RWPE2 (cell line): Measurements from ENCODE around the gene KAZN.

Experiments
- ATAC-seq: fragments of 200-7000 bp; cut with Tn5 transposase; 3 replicates; pipeline ENCODE4 v1.9.1; 2021; ENCODE audit warnings: low read depth
- DNase-seq: peaks from one replicate; pipeline ENCODE4 v3.0.0-alpha.2; 2020; ENCODE audit warnings: low spot score
- H3K27ac ChIP-seq: fragments of 450-650 bp; 2 replicates; pipeline ENCODE4 v1.5.1; 2017; ENCODE audit warnings: mild to moderate bottlenecking; ENCODE audit not compliant: poor library complexity, severe bottlenecking
- H3K27me3 ChIP-seq: fragments of 250-450 bp; sonication (Bioruptor Pico); 2 replicates; pipeline ENCODE4 v1.5.1; 2021; ENCODE audit warnings: mild to moderate bottlenecking, moderate library complexity; ENCODE audit not compliant: insufficient read depth, poor library complexity, severe bottlenecking
- H3K36me3 ChIP-seq: fragments of 250-450 bp; sonication (Bioruptor Pico); 2 replicates; pipeline ENCODE4 v1.5.1; 2020; ENCODE audit warnings: low read depth, mild to moderate bottlenecking, moderate library complexity
- H3K4me1 ChIP-seq: fragments of 250-450 bp; sonication (Bioruptor Pico); 2 replicates; pipeline ENCODE4 v1.5.1; 2021; ENCODE audit warnings: mild to moderate bottlenecking, moderate library complexity; ENCODE audit not compliant: insufficient read depth, poor library complexity, severe bottlenecking
- H3K4me3 ChIP-seq: fragments of 250-450 bp; sonication (Bioruptor Pico); 2 replicates; pipeline ENCODE4 v1.5.1; 2021; ENCODE audit warnings: mild to moderate bottlenecking, moderate library complexity; ENCODE audit not compliant: severe bottlenecking
- H3K9me3 ChIP-seq: fragments of 250-450 bp; sonication (Bioruptor Pico); 2 replicates; pipeline ENCODE4 v1.5.1; 2021; ENCODE audit warnings: mild to moderate bottlenecking, moderate library complexity; ENCODE audit not compliant: severe bottlenecking
- CTCF ChIP-seq: fragments of 450-650 bp; IDR thresholded peaks from one replicate; pipeline ENCODE4 v1.5.1; 2017; ENCODE audit warnings: mild to moderate bottlenecking, moderate library complexity; ENCODE audit not compliant: poor library complexity, severe bottlenecking

KAZN gene

GRCh38 chr1:15076807-15077206, 478.3 kb downstream of the KAZN start:
- no peaks in the 10 kb centered on the region for H3K27me3 ChIP-seq
- H3K27ac ChIP-seq = no peak overlapping the region
- no peak for TF ChIP-seq CTCF
- DNase-seq (no peak), ATAC-seq (no peak)
- no peaks in the 10 kb centered on the region for H3K4me1 ChIP-seq
- no peak overlapping the region for H3K4me3 ChIP-seq
- H3K9me3 ChIP-seq = no peaks in the 10 kb centered on the region
- H3K36me3 ChIP-seq = no peaks in the 10 kb centered on the region

- H3K4me3 ChIP-seq = no peak overlapping the region
- no peaks in the 10 kb centered on the region for H3K36me3 ChIP-seq
- H3K9me3 ChIP-seq = no peaks in the 10 kb centered on the region
- DNase-seq (no peak), ATAC-seq (no peak)
- no peaks in the 10 kb centered on the region for H3K4me1 ChIP-seq
- no peak for TF ChIP-seq CTCF
- H3K27ac ChIP-seq = no peak overlapping the region
- H3K27me3 ChIP-seq = no peaks in the 10 kb centered on the region
These were observed 478.9 kb downstream of the KAZN start for GRCh38 chr1:15077384-15077783.

GRCh38 chr1:15080328-15081007, 482.0 kb downstream of the KAZN start:
- Histone ChIP-seq H3K4me1 (no peaks in the 10 kb centered on the region), H3K36me3 (no peaks in the 10 kb centered on the region), H3K4me3 (no peak overlapping the region), H3K9me3 (no peaks in the 10 kb centered on the region), H3K27ac (no peak overlapping the region), H3K27me3 (no peaks in the 10 kb centered on the region)
- DNase-seq (no peak), ATAC-seq (no peak)
- TF ChIP-seq CTCF = no peak

- TF ChIP-seq CTCF = no peak
- no peaks in the 10 kb centered on the region for H3K4me1 ChIP-seq
- H3K27me3 ChIP-seq = no peaks in the 10 kb centered on the region
These were observed 482.6 kb downstream of the KAZN start for GRCh38 chr1:15081102-15081501.

GRCh38 chr1:15083578-15083977, 485.1 kb downstream of the KAZN start:
- no peaks in the 10 kb centered on the region for H3K4me1 ChIP-seq
- no peak overlapping the region for H3K27ac ChIP-seq
- no peaks in the 10 kb centered on the region for H3K27me3 ChIP-seq
- no peaks in the 10 kb centered on the region for H3K36me3 ChIP-seq
- TF ChIP-seq CTCF = no peak
- no peak overlapping the region for H3K4me3 ChIP-seq
- ATAC-seq (no peak; the same call in 2 of the 3 replicates), DNase-seq (no peak)
- no peaks in the 10 kb centered on the region for H3K9me3 ChIP-seq

More at GRCh38 chr1:15081102-15081501, 482.6 kb downstream of the KAZN start:
- no peaks in the 10 kb centered on the region for H3K9me3 ChIP-seq
- DNase-seq (no peak), ATAC-seq (no peak)
- H3K4me3 ChIP-seq = no peak overlapping the region
- H3K27ac ChIP-seq = no peak overlapping the region
- no peaks in the 10 kb centered on the region for H3K36me3 ChIP-seq
